Tibial artery (tissue), 4 donors: ENCODE measurements around the gene STK16.

Source experiments
- DNase-seq, 2 donors: peaks; one replicate each; pipeline ENCODE4 v3.0.0-alpha.2; 2019
- H3K27ac ChIP-seq, 2 donors: fragments of 200-600 bp; sonication (generic) in 1 of 2; 1 replicate in 1 of 2; 2 replicates in 1 of 2; pipeline ENCODE4 v1.5.1; 2018 to 2019; ENCODE audit warnings: mild to moderate bottlenecking in 1 of 2
- H3K27me3 ChIP-seq, 2 donors: fragments of 200-600 bp; sonication (generic) in 1 of 2; one replicate each; pipeline versions ENCODE4 v1.5.1 to v1.6.0; 2016 to 2019
- H3K36me3 ChIP-seq, 3 donors: fragments of 200-600 bp; sonication (generic) in 2 of 3; one replicate each; pipeline ENCODE4 v1.5.1; 2016 to 2019; ENCODE audit warnings: mild to moderate bottlenecking in 2 of 3
- H3K4me1 ChIP-seq, 4 donors: fragments of 200-600 bp; sonication (generic) in 2 of 4; 1 replicate in 3 of 4; 2 replicates in 1 of 4; pipeline ENCODE4 v1.5.1; 2016 to 2019
- H3K4me3 ChIP-seq, 2 donors: fragments of 200-600 bp; sonication (generic) in 1 of 2; 1 replicate in 1 of 2; 2 replicates in 1 of 2; pipeline ENCODE4 v1.5.1; 2018 to 2019; ENCODE audit warnings: mild to moderate bottlenecking in 2 of 2
- H3K9me3 ChIP-seq, 3 donors: fragments of 200-600 bp; sonication (generic) in 1 of 3; one replicate each; pipeline ENCODE4 v1.5.1; 2016 to 2019
- CTCF ChIP-seq, 2 experiments: fragments of 200-600 bp in 1 of 2; fragments of 450-650 bp in 1 of 2; IDR thresholded peaks; one replicate each; pipeline ENCODE4 v1.5.1; 2017 to 2019; ENCODE audit warnings: antibody characterized with exemption in 2 of 2, mild to moderate bottlenecking in 1 of 2, moderate library complexity in 1 of 2
- intact Hi-C: fragments of 100-400 bp; cut with DNase I; formaldehyde crosslinking; loops from one replicate; pipeline ENCODE4 v1.15.0; 2023; ENCODE audit warnings: low total_unique reads

Gene STK16

DNA sequence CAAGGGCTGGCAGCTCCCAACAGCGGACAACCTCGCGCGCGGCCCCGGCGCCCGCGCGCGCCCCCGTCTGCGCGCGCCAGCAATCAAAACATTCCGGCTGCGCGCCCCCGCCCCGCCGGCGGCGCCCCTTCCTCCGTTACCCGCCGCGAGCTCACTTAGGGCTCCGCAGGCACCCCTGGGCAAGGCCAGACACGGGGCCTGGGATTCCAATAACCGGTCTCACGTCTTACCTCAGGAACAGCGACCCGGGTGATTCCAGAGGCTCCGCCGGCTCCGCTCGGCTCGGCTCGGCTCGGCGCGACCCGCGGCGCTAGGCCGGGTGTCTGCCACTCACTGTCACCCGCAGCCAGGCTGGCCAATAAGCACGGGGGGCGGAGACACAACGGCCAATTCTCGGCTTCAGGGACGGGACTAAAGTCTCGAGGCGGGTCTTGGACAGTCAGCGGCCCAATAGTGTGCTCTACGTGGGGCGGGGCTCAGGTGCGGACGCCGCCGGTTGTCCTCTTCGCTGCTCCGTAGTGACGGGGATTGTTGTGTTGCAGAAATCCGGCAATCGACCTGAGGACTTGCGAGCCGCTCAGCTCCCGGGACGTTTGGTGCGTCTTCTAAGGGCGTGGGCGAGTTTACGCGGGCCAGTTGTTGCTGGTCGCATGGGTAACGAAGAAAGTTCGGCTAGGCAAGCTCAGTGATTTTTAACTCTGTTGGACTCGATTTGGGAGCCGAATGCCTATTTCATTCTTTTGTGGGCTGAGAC is 15.8 kb upstream of the STK16 start, which contains the start of the genes ANKZF1 and ATG9A:
Gene ANKZF1, plus strand, starts transcription at position 502 of the 754 bp plus-strand sequence. CDS start 452 bp downstream, outside the sequence.
Gene ATG9A, minus strand, starts transcription at position 332 of the 754 bp plus-strand sequence. CDS start 1,612 bp downstream, outside the sequence.
- H3K4me3 ChIP-seq, result peak within 1 kb of the TSS; percentile 62 to 77
- H3K27ac ChIP-seq, result peak within 1 kb of the TSS; percentile 93 to 96
- DNase-seq, result peak; percentile 99 to 100
- no peaks in the 10 kb centered on the region for H3K9me3 ChIP-seq
- intact Hi-C loops, result loop anchor here (2.0 to 10.0 kb wide), 2 partner anchors 15 to 65 kb away; partner anchors contain the start of genes GLB1L and STK16
- no peaks in the 10 kb centered on the region for H3K27me3 ChIP-seq
- peaks cover 39 to 54% (median 54%) of the 10 kb centered on the region in 3 donors for H3K36me3 ChIP-seq
- H3K4me1 ChIP-seq, result peaks cover 5 to 44% (median 26%) of the 10 kb centered on the region in 4 donors
- TF ChIP-seq CTCF (IDR thresholded peaks at IDR 0.05), result peak in 1 of 2 experiments; percentile 32

DNA sequence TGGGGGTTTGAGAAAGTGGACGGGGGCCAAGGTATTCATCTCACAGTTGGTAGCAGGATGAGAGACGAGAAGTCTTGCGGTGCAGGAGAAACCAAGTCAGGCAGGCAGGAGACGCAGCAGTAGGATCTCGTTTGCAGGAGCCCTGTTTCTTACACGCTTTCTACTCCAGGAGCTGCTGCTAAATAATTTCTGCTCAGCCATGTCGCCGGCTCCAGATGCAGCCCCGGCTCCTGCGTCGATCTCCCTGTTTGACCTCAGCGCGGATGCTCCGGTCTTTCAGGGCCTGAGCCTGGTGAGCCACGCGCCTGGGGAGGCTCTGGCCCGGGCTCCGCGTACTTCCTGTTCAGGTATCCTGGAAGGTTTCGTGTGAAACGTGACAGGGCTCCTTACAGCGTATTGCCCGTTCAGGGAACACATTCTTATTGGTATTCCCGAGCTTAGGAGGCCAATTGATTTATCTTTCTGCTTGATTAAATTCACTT is 15.2 kb upstream of the STK16 start:
- TF ChIP-seq CTCF (IDR thresholded peaks at IDR 0.05), result no peak
- peak overlapping the region; percentile 93 to 96 for H3K27ac ChIP-seq
- peaks cover 5 to 44% (median 26%) of the 10 kb centered on the region in 4 donors for H3K4me1 ChIP-seq
- H3K36me3 ChIP-seq, result peaks cover 39 to 54% (median 54%) of the 10 kb centered on the region in 3 donors
- DNase-seq, result peak in 1 of 2 donors; percentile 79
- no peaks in the 10 kb centered on the region for H3K27me3 ChIP-seq
- H3K9me3 ChIP-seq, result no peaks in the 10 kb centered on the region
- H3K4me3 ChIP-seq, result peak overlapping the region; percentile 62 to 77
- intact Hi-C loops, result loop anchor here (2.0 kb wide), 1 partner anchor 15 kb away; the partner anchor contains the start of genes GLB1L and STK16

- H3K4me3 ChIP-seq, result no peak overlapping the region
- DNase-seq, result no peak
- no peak overlapping the region for H3K27ac ChIP-seq
- H3K4me1 ChIP-seq, result peaks cover 5 to 21% (median 11%) of the 10 kb centered on the region in 4 donors
- intact Hi-C loops, result no loop called here
- H3K36me3 ChIP-seq, result peaks cover 61 to 75% (median 64%) of the 10 kb centered on the region in 3 donors
- no peaks in the 10 kb centered on the region for H3K27me3 ChIP-seq
- no peak for TF ChIP-seq CTCF (IDR thresholded peaks at IDR 0.05)
- no peaks in the 10 kb centered on the region for H3K9me3 ChIP-seq
These were observed 10.9 kb upstream of the STK16 start for GRCh38 chr2:219234331-219234730.

GRCh38 chr2:219243291-219243761 is 2.0 kb upstream of the STK16 start:
- no peaks in the 10 kb centered on the region for H3K27me3 ChIP-seq
- no peak overlapping the region for H3K27ac ChIP-seq
- intact Hi-C loops, result no loop called here
- peaks cover 0 to 29% (median 24%) of the 10 kb centered on the region in 4 donors for H3K4me1 ChIP-seq
- no peaks in the 10 kb centered on the region for H3K9me3 ChIP-seq
- TF ChIP-seq CTCF (IDR thresholded peaks at IDR 0.05), result no peak
- no peak for DNase-seq
- H3K36me3 ChIP-seq, result peaks cover 0 to 31% (median 12%) of the 10 kb centered on the region in 3 donors
- no peak overlapping the region for H3K4me3 ChIP-seq

- Histone ChIP-seq H3K4me1 (peaks cover 0 to 44% (median 38%) of the 10 kb centered on the region in 4 donors), H3K27ac (peak overlapping the region; percentile 92 to 99), H3K27me3 (no peaks in the 10 kb centered on the region), H3K36me3 (peaks cover 0 to 27% (median 18%) of the 10 kb centered on the region in 3 donors), H3K9me3 (no peaks in the 10 kb centered on the region), H3K4me3 (peak overlapping the region; percentile 67 to 95)
- intact Hi-C loops, result loop anchor here (2.0 kb wide), 1 partner anchor 14 kb away; no protein-coding TSS in a partner anchor
- no peak for TF ChIP-seq CTCF (IDR thresholded peaks at IDR 0.05)
- no peak for DNase-seq
These were observed 511 bp upstream of the STK16 start for GRCh38 chr2:219244789-219245147.
